Smooth muscle cell (in vitro differentiated cells): ENCODE results near the gene DCC. TPM values are rescaled to one million over a fixed set of nuclear protein-coding genes. Genes with fewer than 3 reads are reported as not detected.

Experiments used
- DNase-seq: peaks from one replicate; lab custom pipeline; 2025; ENCODE audit not compliant: unreplicated experiment; lab: John Stamatoyannopoulos, UW
- H2AFZ ChIP-seq: fragments of 200-600 bp; sonication (generic); 2 replicates; pipeline ENCODE4 v1.6.0; 2016; ENCODE audit warnings: antibody characterized with exemption, low read depth, mild to moderate bottlenecking
- H3F3A ChIP-seq: fragments of 200-600 bp; sonication (generic); 2 replicates; pipeline ENCODE4 v1.6.0; 2017; ENCODE audit warnings: antibody characterized with exemption, low read depth
- H3K27ac ChIP-seq: fragments of 200-600 bp; sonication (generic); 2 replicates; pipeline ENCODE4 v1.5.1; 2016; ENCODE audit warnings: low read depth, mild to moderate bottlenecking
- H3K27me3 ChIP-seq: fragments of 200-600 bp; sonication (generic); 2 replicates; pipeline ENCODE4 v1.6.1; 2016; ENCODE audit warnings: low read depth, mild to moderate bottlenecking
- H3K36me3 ChIP-seq: fragments of 200-600 bp; sonication (generic); 2 replicates; pipeline ENCODE4 v1.5.1; 2016; ENCODE audit warnings: low read depth
- H3K4me1 ChIP-seq: fragments of 200-600 bp; sonication (generic); 2 replicates; pipeline ENCODE4 v1.5.1; 2016; ENCODE audit warnings: low read depth
- H3K4me2 ChIP-seq: fragments of 200-600 bp; sonication (generic); 2 replicates; pipeline ENCODE4 v1.6.0; 2016; ENCODE audit warnings: mild to moderate bottlenecking
- H3K4me3 ChIP-seq: fragments of 200-600 bp; sonication (generic); 2 replicates; pipeline ENCODE4 v1.5.1; 2016; ENCODE audit warnings: mild to moderate bottlenecking
- H3K79me2 ChIP-seq: fragments of 200-600 bp; sonication (generic); 2 replicates; pipeline ENCODE4 v1.6.0; 2016; ENCODE audit warnings: low read depth, mild to moderate bottlenecking
- H3K9ac ChIP-seq: fragments of 200-600 bp; sonication (generic); 2 replicates; pipeline ENCODE4 v1.6.0; 2016; ENCODE audit warnings: low read depth
- H3K9me3 ChIP-seq: fragments of 200-600 bp; sonication (generic); replicated peaks from 2 replicates; pipeline ENCODE4 v1.5.1; 2016; ENCODE audit warnings: low read depth
- H4K20me1 ChIP-seq: fragments of 200-600 bp; sonication (generic); 2 replicates; pipeline ENCODE4 v1.6.0; 2016; ENCODE audit warnings: low read depth
- WGBS: methylation state at CpG from one replicate; pipeline ENCODE4 v1.1.7; 2016; ENCODE audit warnings: low lambda C conversion rate; 5-methylcytosine and 5-hydroxymethylcytosine counted together
- polyA plus RNA-seq: library from polyadenylated mRNA; unstranded; fragments of >200 nt; fragmentation: Nextera tagmentation; extraction: Ambion mirVana; gene quantifications from 2 replicates; pipeline ENCODE4 v1.2.1, GENCODE V29; 2016
- total RNA-seq: library from RNA; depleted of rRNA; stranded (reverse); fragments of >200 nt; gene quantifications from 2 replicates; pipeline ENCODE4 v1.2.3, GENCODE V29; 2014
- TF ChIP-seq, protein P1 (sequence below): fragments of 200-600 bp; sonication (generic); IDR thresholded peaks from 2 replicates; pipeline ENCODE4 v1.5.1; 2017; ENCODE audit warnings: borderline replicate concordance, mild to moderate bottlenecking, antibody characterized with exemption; ENCODE audit not compliant: insufficient read depth, poor library complexity, severe bottlenecking

DCC gene
- total and polyA plus RNA-seq, 2 experiments from 2014 or later, result not detected

DNA sequence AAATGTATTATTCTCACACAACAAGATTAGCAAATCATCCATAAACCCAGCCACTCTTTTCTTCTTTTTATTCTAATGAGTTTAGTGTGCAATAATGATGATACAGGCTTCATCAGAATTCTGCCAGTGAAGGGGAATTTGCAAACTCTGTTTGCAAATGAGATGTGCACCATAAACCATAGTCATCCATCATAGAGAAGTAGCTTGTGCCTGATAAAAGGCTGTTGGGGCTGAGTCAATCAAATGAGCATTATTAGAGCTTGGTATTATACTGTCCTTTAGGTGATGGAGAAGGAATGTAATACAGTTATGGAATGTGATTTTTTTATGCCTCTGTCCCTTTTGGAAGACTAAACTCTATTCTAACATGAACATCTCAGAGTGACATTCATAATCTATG, 101.8 kb downstream of the DCC start:
- Histone ChIP-seq H3K9ac (no peak overlapping the region), H3K36me3 (no peaks in the 10 kb centered on the region), H3K79me2 (no peaks in the 10 kb centered on the region), H3K4me2 (no peak overlapping the region), H3K4me3 (no peak overlapping the region), H3K9me3 (no peaks in the 10 kb centered on the region), H3K27me3 (peaks cover 70% of the 10 kb centered on the region), H2AFZ (no peak overlapping the region), H3K27ac (no peak overlapping the region), H4K20me1 (no peaks in the 10 kb centered on the region), H3F3A (no peaks in the 10 kb centered on the region), H3K4me1 (no peaks in the 10 kb centered on the region)
- no peak for DNase-seq
- TF ChIP-seq, protein P1, sequence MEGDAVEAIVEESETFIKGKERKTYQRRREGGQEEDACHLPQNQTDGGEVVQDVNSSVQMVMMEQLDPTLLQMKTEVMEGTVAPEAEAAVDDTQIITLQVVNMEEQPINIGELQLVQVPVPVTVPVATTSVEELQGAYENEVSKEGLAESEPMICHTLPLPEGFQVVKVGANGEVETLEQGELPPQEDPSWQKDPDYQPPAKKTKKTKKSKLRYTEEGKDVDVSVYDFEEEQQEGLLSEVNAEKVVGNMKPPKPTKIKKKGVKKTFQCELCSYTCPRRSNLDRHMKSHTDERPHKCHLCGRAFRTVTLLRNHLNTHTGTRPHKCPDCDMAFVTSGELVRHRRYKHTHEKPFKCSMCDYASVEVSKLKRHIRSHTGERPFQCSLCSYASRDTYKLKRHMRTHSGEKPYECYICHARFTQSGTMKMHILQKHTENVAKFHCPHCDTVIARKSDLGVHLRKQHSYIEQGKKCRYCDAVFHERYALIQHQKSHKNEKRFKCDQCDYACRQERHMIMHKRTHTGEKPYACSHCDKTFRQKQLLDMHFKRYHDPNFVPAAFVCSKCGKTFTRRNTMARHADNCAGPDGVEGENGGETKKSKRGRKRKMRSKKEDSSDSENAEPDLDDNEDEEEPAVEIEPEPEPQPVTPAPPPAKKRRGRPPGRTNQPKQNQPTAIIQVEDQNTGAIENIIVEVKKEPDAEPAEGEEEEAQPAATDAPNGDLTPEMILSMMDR, result no peak

DNA sequence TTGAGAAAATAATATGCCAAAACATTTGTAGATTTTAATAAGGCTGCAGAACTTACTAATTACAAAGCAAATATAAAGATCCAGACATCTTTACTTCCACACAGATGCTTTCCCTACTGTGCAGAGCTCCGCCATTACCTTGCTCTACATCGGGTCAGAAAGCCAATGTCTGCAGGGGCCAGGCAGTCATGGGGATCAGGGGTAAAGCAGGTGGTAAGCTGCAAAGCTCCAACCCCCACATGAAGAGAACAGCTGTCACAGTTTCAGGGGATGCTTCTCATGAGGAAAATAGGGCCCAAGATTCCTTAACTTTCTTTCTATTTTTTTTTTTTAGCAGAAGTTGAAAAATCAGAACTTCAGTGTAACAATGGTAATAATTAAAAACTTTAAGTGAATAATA, 102.7 kb downstream of the DCC start:
- no peaks in the 10 kb centered on the region for H3K9me3 ChIP-seq
- H3K4me1 ChIP-seq, result no peaks in the 10 kb centered on the region
- no peaks in the 10 kb centered on the region for H3F3A ChIP-seq
- H3K27ac ChIP-seq, result no peak overlapping the region
- H3K9ac ChIP-seq, result no peak overlapping the region
- H3K4me2 ChIP-seq, result no peak overlapping the region
- H3K4me3 ChIP-seq, result no peak overlapping the region
- H3K36me3 ChIP-seq, result no peaks in the 10 kb centered on the region
- DNase-seq, result no peak
- peaks cover 62% of the 10 kb centered on the region for H3K27me3 ChIP-seq
- TF ChIP-seq, protein P1, result no peak
- no peaks in the 10 kb centered on the region for H4K20me1 ChIP-seq
- H2AFZ ChIP-seq, result no peak overlapping the region
- no peaks in the 10 kb centered on the region for H3K79me2 ChIP-seq
- WGBS, result 93% methylated on average over 2 of the region's 2 CpGs

DNA sequence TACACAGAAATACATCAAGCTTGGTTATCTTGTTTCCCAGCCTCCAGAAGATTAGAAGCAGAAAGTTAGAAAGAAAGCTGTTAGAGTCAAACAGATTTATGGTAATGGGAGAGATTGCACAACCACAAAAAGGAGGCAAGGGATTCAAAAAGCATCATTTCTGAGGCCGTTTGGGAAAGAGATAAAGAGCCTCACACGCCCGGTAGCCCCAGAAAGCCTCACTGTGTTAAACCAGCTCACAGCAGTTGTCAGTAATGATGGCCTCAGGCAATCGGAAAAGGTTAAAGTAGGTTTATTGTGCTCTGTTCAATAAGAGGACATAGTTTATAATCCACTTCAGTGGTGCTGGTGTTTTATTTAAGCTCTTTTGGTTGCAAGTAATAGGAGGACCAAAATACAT, 111.3 kb downstream of the DCC start:
- H3K27me3 ChIP-seq, result peaks cover 39% of the 10 kb centered on the region
- 14% methylated on average over 4 of the region's 4 CpGs for WGBS
- no peak for DNase-seq

DNA sequence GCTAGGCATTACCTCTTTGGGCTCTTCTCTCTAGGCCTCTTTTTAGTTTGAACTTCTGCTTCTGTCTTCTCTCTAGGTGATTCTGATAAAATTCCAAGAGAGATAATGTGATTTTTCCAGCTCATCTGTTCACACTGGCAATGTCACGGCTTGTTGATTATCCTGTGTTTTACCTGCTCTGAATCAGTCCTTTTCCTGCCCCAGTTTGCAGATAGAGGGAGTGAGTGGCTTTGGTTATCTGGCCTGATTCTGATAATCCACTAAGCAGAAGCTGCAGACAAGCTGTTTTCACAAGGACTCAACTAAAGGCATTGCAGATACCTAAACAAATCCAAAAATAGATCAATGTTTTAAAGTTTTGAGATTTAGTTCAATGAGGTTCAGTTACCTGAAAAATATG, 111.9 kb downstream of the DCC start:
- DNase-seq, result no peak
- no peaks in the 10 kb centered on the region for H3K4me1 ChIP-seq
- H3K9ac ChIP-seq, result no peak overlapping the region
- no peaks in the 10 kb centered on the region for H3K9me3 ChIP-seq
- H3K27me3 ChIP-seq, result peaks cover 36% of the 10 kb centered on the region
- H3K79me2 ChIP-seq, result no peaks in the 10 kb centered on the region
- no peaks in the 10 kb centered on the region for H3F3A ChIP-seq
- no peak overlapping the region for H3K4me2 ChIP-seq
- 48% methylated on average over 1 of the region's 1 CpG for WGBS
- TF ChIP-seq, protein P1, result no peak
- no peaks in the 10 kb centered on the region for H4K20me1 ChIP-seq
- no peak overlapping the region for H3K27ac ChIP-seq
- H2AFZ ChIP-seq, result no peak overlapping the region
- H3K36me3 ChIP-seq, result no peaks in the 10 kb centered on the region
- no peak overlapping the region for H3K4me3 ChIP-seq

More for the DNA sequence above, 111.3 kb downstream of the DCC start:
- H3K36me3 ChIP-seq, result no peaks in the 10 kb centered on the region
- H3K4me3 ChIP-seq, result no peak overlapping the region
- no peaks in the 10 kb centered on the region for H3K4me1 ChIP-seq
- no peaks in the 10 kb centered on the region for H4K20me1 ChIP-seq
- no peaks in the 10 kb centered on the region for H3K9me3 ChIP-seq
- TF ChIP-seq, protein P1, result no peak
- no peak overlapping the region for H3K4me2 ChIP-seq
- no peak overlapping the region for H3K27ac ChIP-seq
- no peaks in the 10 kb centered on the region for H3F3A ChIP-seq
- H3K79me2 ChIP-seq, result no peaks in the 10 kb centered on the region
- no peak overlapping the region for H3K9ac ChIP-seq
- no peak overlapping the region for H2AFZ ChIP-seq
